HL-60/S4 treated with retinoic acid at 250 ng/mL for 4 days and 3 days (cell line): ENCODE results near the gene RGS18.
"Not testable (repeated sequence)": the region's sequence is repeated elsewhere in the genome, so short reads cannot be mapped to it uniquely, and the experiment has no call there.

ENCODE experiments used
- in situ Hi-C: fragments of 300-500 bp; cut with MboI; formaldehyde crosslinking; loops from 2 replicates; pipeline ENCODE4 v1.7.0; 2022; ENCODE audit warnings: low sequenced_read_pairs

The RGS18 gene

DNA sequence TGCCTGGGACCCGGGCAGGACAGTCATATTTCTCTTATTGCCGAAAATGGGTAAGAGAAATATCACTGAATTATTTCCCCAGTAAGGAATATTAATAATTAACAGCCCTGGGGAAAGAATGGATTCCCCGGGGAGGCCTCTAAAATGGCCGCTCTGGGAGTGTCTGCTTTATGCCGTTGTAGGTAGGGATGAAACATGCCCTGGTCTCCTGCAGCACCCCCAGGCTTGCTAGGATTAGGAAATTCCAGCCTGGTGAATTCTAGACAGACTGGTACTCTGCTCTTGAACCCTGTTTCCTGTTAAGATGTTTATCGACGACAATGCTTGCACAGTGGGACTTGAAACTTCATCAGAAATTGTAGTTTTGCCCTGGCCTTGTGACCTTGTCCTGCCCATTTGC, 6.7 kb downstream of the RGS18 start:
- in situ Hi-C loops: not testable (repeated sequence)

- in situ Hi-C loops: no loop called here
Observed at GRCh38 chr1:192167011-192167410, 8.7 kb downstream of the RGS18 start.

DNA sequence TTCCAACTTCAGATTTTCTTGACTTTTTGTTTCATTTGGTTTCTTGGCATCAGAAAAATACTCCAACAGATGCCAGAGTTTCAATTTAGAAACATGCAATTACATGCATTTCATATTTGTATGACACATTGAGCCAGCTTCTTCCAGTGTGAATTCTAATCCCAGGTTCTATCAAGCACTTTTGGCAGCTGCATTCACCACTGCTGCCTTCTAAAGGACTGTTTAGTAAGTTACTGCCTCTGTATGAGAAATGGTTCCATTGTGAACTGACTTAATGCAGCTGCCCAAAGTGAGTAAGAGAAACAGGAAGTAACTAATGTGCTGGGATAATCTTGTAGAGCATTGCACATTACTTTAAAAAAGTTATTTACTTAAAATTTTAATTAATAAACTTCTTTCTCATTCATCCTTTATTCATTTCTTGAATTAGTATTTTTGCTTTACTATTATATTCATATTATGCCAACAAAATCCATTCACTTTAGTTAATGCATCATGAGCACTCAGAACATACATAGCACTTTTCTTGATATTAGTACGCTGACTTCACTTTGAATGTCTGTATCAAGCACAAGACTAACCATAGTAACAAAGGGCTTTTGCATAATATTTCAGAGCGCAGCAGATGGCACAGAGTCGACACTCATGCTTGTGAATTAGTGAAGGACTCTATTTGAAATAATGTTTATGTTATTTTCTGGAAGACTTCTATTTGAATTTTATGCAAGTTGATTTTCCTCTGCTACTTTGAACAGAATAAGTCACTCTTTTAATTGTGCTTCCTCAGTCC, 9.8 kb downstream of the RGS18 start:
- in situ Hi-C loops: no loop called here

DNA sequence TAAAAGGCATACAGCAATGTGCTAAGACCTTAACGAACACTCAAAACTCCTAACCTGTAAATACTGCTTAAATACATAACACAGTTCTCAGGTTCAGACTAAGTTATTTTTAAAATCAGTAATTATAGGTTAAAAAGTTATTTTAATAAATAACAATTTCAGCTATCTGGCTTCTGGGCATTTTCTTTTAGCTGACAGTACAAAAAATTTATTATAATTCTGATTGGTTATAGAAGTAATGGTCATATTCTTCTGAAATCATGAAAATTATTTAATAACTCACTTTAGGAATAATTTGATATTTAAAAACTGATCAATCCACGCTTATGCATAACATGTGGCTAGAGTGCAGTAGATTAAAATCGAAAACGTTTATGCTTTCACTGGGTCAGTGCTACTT, 10.7 kb downstream of the RGS18 start:
- in situ Hi-C loops: no loop called here

- in situ Hi-C loops: no loop called here
Observed at GRCh38 chr1:192170196-192170984, 12.1 kb downstream of the RGS18 start.

DNA sequence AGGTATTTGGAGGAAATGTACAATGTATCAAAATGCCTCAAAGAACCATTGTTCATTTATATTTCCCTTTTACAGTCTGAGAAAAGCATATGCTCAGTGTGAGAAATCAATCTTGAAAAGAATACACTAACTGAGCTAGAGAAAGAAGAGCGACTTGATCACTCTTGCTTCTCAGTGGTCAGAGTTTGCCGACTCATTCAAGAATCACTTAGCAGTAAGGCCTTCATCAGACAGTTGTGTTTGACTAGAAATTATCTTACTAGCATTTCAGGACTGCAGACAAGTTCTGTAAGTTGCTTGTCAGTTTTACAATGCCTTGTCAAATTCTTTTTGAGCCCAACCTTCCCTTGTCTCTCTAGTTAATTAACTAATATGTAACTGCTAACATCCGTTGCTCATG, 12.9 kb downstream of the RGS18 start:
- in situ Hi-C loops: no loop called here

DNA sequence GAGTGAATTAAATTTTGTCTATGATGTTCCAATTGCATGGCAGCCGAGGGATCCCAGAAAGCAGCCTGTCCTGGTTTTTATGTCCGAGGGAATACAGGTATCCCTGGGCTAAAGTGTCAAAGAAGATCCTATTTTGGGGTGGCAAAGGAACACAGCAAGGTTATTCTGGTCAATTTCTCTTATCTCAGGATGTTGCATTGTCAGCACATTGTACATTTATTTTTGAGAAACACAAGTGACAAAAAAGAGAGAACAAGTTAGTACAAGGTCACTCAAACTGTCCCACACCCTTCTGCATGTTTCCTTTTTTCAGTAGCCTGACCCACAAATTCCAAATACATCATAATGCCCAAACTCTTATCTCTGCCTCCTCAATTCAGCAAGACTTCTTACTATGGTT, 17.7 kb downstream of the RGS18 start:
- in situ Hi-C loops: no loop called here

GRCh38 chr1:192183788-192184187, 25.5 kb downstream of the RGS18 start:
- in situ Hi-C loops: no loop called here

GRCh38 chr1:192186197-192186596, 27.9 kb downstream of the RGS18 start:
- in situ Hi-C loops: no loop called here

DNA sequence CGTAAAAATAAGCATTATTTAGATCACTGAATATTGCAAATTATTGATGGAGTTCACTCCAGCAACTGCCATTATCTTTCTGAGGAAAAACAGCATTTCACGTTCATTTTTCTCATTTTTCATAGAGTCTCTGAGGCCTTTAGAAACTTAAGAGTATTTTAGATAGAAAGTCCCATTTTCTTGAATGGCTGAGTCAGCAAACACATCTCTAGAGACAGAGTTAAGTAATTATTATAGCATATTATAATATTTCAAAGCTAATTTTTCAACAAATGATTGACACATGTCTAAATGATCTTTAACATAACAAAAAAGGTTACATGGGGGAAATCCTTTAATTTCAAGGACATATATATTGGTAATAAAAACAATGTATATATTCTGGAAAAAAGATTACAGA, 31.8 kb downstream of the RGS18 start:
- in situ Hi-C loops: no loop called here

DNA sequence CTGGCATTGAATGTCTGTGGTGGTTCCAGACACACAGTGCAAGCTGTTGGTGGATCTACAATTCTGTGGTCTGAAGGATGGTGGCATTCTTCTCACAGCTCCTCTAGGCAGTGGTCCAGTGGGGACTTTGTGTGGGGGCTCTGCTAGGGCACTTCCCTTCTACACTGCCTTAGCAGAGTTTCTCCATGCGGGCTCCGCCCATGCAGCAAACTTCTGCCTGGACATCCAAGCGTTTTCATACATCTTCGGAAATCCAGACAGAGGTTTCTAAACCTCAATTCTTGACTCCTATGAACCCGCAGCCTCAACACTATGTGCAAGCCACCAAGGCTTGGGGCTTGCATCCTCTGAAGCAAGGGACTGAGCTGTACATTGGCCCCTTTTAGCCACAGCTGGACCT, 43.0 kb downstream of the RGS18 start:
- in situ Hi-C loops: no loop called here

DNA sequence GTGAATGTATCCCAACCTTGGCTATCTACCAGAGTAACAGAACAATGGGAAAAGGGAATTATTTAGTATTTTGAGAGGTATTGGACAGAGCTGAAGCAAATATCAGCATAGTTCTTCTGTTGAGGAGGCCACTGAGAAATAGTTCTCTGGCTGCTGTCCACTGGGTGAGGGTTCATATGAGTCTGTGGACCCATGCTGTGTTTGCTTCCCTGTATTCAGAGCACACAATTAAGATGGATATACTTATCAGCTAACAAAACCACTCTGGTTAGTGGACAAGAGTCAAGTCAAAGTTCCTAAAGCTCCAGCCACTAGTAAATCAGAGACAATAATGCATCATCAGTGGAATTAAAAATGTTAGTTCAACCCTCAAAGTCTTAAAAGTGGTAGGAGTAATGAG, 66.1 kb downstream of the RGS18 start:
- in situ Hi-C loops: no loop called here

DNA sequence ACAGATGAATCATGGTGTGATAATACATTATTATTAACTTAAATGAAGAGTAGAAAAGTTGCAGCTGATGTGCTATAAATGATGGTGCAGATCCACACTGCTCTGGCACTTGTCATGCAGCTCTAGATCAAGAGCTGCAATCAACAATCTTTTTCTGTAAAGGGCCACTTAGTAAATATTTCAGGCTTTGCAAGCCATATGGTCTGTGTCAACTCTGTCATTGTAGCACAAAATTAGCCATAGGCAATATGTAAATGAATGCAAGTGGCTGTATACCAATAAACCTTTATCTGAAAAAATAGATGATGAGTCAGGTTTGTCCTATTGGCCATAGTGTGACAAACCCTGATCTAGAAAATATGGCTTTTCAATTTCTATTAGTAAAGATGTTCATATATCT, 66.6 kb downstream of the RGS18 start:
- in situ Hi-C loops: no loop called here

- in situ Hi-C loops: no loop called here
Observed at GRCh38 chr1:192225266-192225665, 67.0 kb downstream of the RGS18 start.

- in situ Hi-C loops: no loop called here
Observed at GRCh38 chr1:192225703-192226102, 67.4 kb downstream of the RGS18 start.

GRCh38 chr1:192227330-192227729, 69.1 kb downstream of the RGS18 start:
- in situ Hi-C loops: no loop called here

DNA sequence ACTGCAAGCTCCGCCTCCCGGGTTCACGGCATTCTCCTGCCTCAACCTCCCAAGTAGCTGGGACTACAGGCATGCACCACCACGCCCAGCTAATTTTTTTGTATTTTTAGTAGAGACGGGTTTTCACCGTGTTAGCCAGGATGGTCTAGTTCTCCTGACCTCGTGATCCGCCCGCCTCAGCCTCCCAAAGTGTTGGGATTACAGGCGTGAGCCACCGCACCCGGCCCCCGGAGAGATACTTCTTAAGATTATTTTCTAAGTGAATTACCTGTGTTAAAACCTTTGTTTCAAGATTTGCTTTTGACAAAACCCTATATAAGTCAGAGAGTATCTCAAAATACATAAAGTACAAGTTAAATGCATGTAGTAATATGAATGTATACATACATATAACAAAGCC, 69.7 kb downstream of the RGS18 start:
- in situ Hi-C loops: not testable (repeated sequence)

DNA sequence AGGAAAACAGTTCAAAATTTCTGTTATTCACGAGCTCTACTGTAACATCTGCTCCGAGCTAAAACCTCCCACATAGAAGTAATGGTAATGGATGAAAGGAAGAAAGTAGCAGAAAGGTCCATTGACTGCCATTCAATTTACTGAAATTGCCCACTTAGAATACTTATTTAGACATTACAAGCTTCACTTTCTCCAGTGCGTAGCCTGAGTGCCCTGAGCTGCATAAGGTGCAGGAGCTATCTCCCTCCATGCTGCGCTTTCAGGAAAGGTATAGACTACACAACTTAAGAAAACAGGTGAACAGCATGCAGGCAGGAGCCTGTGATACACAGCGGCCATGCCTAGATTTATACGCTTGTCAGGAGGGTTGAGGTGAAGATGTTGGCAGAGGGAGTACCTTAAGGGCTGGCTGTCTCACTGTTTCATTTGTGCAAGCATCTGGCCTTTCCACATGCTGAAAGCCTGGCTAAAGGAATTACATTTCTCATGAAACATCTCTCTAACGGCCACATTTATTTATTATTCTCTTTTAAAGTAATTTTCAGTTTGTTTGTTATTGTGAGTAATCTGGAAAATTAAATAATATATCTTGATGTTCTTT, 74.7 kb downstream of the RGS18 start:
- in situ Hi-C loops: no loop called here

GRCh38 chr1:192235127-192235526, 76.9 kb downstream of the RGS18 start:
- in situ Hi-C loops: no loop called here
